T-cell (primary cell): ENCODE measurements around the gene TAS2R43. TPM values are rescaled to one million over a fixed set of nuclear protein-coding genes. Genes with fewer than 3 reads are reported as not detected.
"Not testable (repeated sequence)": the region's sequence is repeated elsewhere in the genome, so short reads cannot be mapped to it uniquely, and the experiment has no call there.

Experiments
- ATAC-seq, 4 experiments: fragments of 200-7000 bp in 3 of 4; fragments of 150-1000 bp in 1 of 4; cut with Tn5 transposase; replicated peaks in 1 of 4; 1 replicate in 3 of 4; 2 replicates in 1 of 4; pipeline ENCODE4 v1.10.0; 2021; ENCODE audit warnings: moderate library complexity in 3 of 4, mild to moderate bottlenecking in 2 of 4, moderate number of reproducible peaks in 1 of 4
- CTCF ChIA-PET, 2 donors: fragments of 300-600 bp; sonication (Branson Sonifier 250); formaldehyde crosslinking; loops; one replicate each; lab custom pipeline; 2022; ENCODE audit warnings: antibody characterized with exemption in 2 of 2; lab: Charles Lee
- POLR2A ChIA-PET, 2 donors: fragments of 300-600 bp; sonication (Branson Sonifier 250); formaldehyde crosslinking; loops; one replicate each; lab custom pipeline; 2022; ENCODE audit warnings: antibody characterized with exemption in 2 of 2; lab: Charles Lee
- DNase-seq, 35 experiments: peaks; one replicate each; pipeline versions ENCODE4 v3.0.0 to v3.0.0-alpha.2; 2013 to 2023
- H3K27ac ChIP-seq: one replicate; pipeline ENCODE4 v1.5.1; 2013; ENCODE audit warnings: low read length
- H3K27me3 ChIP-seq, 2 experiments: replicated peaks in 1 of 2; 1 replicate in 1 of 2; 2 replicates in 1 of 2; pipeline versions ENCODE4 v1.6.1 to v1.7.0; 2013; ENCODE audit warnings: low read length in 1 of 2, mixed read lengths in 1 of 2; ENCODE audit not compliant: control insufficient read depth in 2 of 2, insufficient read depth in 2 of 2; ENCODE audit errors: extremely low read depth in 1 of 2
- H3K36me3 ChIP-seq, 2 donors: 1 replicate in 1 of 2; 2 replicates in 1 of 2; pipeline versions ENCODE4 v1.6.1 to v1.7.0; 2013; ENCODE audit warnings: low read length in 1 of 2; ENCODE audit not compliant: control insufficient read depth in 2 of 2, insufficient read depth in 1 of 2; ENCODE audit errors: extremely low read depth in 1 of 2
- H3K4me1 ChIP-seq, 2 experiments: 1 replicate in 1 of 2; 2 replicates in 1 of 2; pipeline versions ENCODE4 v1.6.1 to v1.7.0; 2013; ENCODE audit warnings: low read length in 2 of 2, mixed read lengths in 1 of 2; ENCODE audit not compliant: insufficient read depth in 2 of 2, control insufficient read depth in 1 of 2; ENCODE audit errors: extremely low read depth in 1 of 2
- H3K4me3 ChIP-seq, 2 donors: 1 replicate in 1 of 2; 2 replicates in 1 of 2; pipeline versions ENCODE4 v1.5.1 to v1.7.0; 2013; ENCODE audit warnings: mild to moderate bottlenecking in 2 of 2, low read length in 1 of 2, moderate library complexity in 1 of 2; ENCODE audit not compliant: control insufficient read depth in 1 of 2; ENCODE audit errors: extremely low read depth in 1 of 2
- H3K9me3 ChIP-seq: 2 replicates; pipeline ENCODE4 v1.7.0; 2013
- H3K27ac Mint-ChIP-seq, 2 donors: one replicate each; pipeline ENCODE4 v1.8.0; 2020 to 2021; ENCODE audit warnings: mild to moderate bottlenecking in 2 of 2, mixed read lengths in 2 of 2
- H3K27me3 Mint-ChIP-seq, 2 donors: one replicate each; pipeline ENCODE4 v1.8.0; 2021 to 2022; ENCODE audit warnings: mixed read lengths in 2 of 2
- H3K36me3 Mint-ChIP-seq: one replicate; pipeline ENCODE4 v1.8.0; 2021; ENCODE audit warnings: mixed read lengths
- H3K4me1 Mint-ChIP-seq, 3 donors: one replicate each; pipeline ENCODE4 v1.8.0; 2020 to 2022; ENCODE audit warnings: mixed read lengths in 3 of 3, mild to moderate bottlenecking in 1 of 3
- H3K4me3 Mint-ChIP-seq, 3 donors: one replicate each; pipeline ENCODE4 v1.8.0; 2020 to 2022; ENCODE audit warnings: mild to moderate bottlenecking in 3 of 3, mixed read lengths in 3 of 3, moderate library complexity in 3 of 3
- H3K9me3 Mint-ChIP-seq, 3 donors: one replicate each; pipeline ENCODE4 v1.8.0; 2020 to 2022; ENCODE audit warnings: mixed read lengths in 3 of 3
- WGBS: methylation state at CpG from one replicate; pipeline ENCODE4 v1.1.5; 2013; ENCODE audit warnings: missing lambda C conversion rate; ENCODE audit not compliant: insufficient coverage; 5-methylcytosine and 5-hydroxymethylcytosine counted together
- total RNA-seq, 35 experiments: library from RNA in 6 of 35; stranded (reverse) in 6 of 35; fragments of 120-200 nt in 1 of 35; gene quantifications; one replicate each; pipeline versions ENCODE4 v1.2.1 to v1.2.4 and lab custom pipeline; 2013 to 2026

TAS2R43 gene
- total RNA-seq, 5 donors from 2014 or later (not counting 1 experiment from before 2014, with no cell fraction given), result 0.35 to 5.2 (median 1.8) TPM

- no peak overlapping the region for H3K27ac Mint-ChIP-seq
- POLR2A ChIA-PET, result no interaction called here
- no peaks in the 10 kb centered on the region for H3K9me3 ChIP-seq
Observed at GRCh38 chr12:11071414-11071813, 20.7 kb downstream of the TAS2R43 start.

GRCh38 chr12:11070999-11071398 is 21.1 kb downstream of the TAS2R43 start:
- Mint-ChIP-seq H3K27me3 (no peaks in the 10 kb centered on the region), H3K9me3 (peaks cover 0 to 3% (median 0%) of the 10 kb centered on the region in 3 donors), H3K27ac (no peak overlapping the region), H3K4me1 (peaks cover 0 to 21% (median 6%) of the 10 kb centered on the region in 3 donors), H3K4me3 (no peak overlapping the region), H3K36me3 (peaks cover 56% of the 10 kb centered on the region)
- ChIA-PET CTCF (no interaction called here), POLR2A (no interaction called here)
- Histone ChIP-seq H3K36me3 (no peaks in the 10 kb centered on the region), H3K9me3 (no peaks in the 10 kb centered on the region), H3K27me3 (no peaks in the 10 kb centered on the region), H3K27ac (no peak overlapping the region), H3K4me1 (peaks cover 0 to 2% of the 10 kb centered on the region in 2 experiments), H3K4me3 (no peak overlapping the region)
- no peak for DNase-seq
- WGBS, result no CpG with 5 or more reads among the region's 1 CpG
- ATAC-seq, result no peak

More at GRCh38 chr12:11071414-11071813, 20.7 kb downstream of the TAS2R43 start:
- ATAC-seq (no peak), DNase-seq (no peak)
- CTCF ChIA-PET, result no interaction called here
- H3K27me3 ChIP-seq, result no peaks in the 10 kb centered on the region
- H3K4me3 Mint-ChIP-seq, result no peak overlapping the region
- H3K36me3 ChIP-seq, result no peaks in the 10 kb centered on the region
- WGBS, result 50% methylated on average over 2 of the region's 4 CpGs
- peaks cover 0 to 2% of the 10 kb centered on the region in 2 experiments for H3K4me1 ChIP-seq
- H3K27ac ChIP-seq, result no peak overlapping the region
- H3K9me3 Mint-ChIP-seq, result peaks cover 0 to 3% (median 0%) of the 10 kb centered on the region in 3 donors
- H3K27me3 Mint-ChIP-seq, result no peaks in the 10 kb centered on the region
- H3K4me3 ChIP-seq, result no peak overlapping the region
- H3K36me3 Mint-ChIP-seq, result peaks cover 56% of the 10 kb centered on the region
- peaks cover 0 to 23% (median 7%) of the 10 kb centered on the region in 3 donors for H3K4me1 Mint-ChIP-seq

- POLR2A ChIA-PET, result no interaction called here
- CTCF ChIA-PET, result interaction anchor here in 1 of 2 donors (0.5 kb wide), 1 partner anchor 756 kb away, joined by 6 read pairs; no protein-coding TSS in a partner anchor
- H3K9me3 Mint-ChIP-seq, result peaks cover 0 to 3% (median 0%) of the 10 kb centered on the region in 3 donors
Observed at GRCh38 chr12:11069854-11070365, 22.2 kb downstream of the TAS2R43 start.

GRCh38 chr12:11067514-11067913 is 24.6 kb downstream of the TAS2R43 start:
- CTCF ChIA-PET, result no interaction called here
- no CpG with 5 or more reads among the region's 2 CpGs for WGBS

More at GRCh38 chr12:11069854-11070365, 22.2 kb downstream of the TAS2R43 start:
- Mint-ChIP-seq H3K4me1 (peaks cover 0 to 19% (median 10%) of the 10 kb centered on the region in 3 donors), H3K36me3 (peaks cover 56% of the 10 kb centered on the region), H3K27ac (no peak overlapping the region), H3K27me3 (no peaks in the 10 kb centered on the region), H3K4me3 (no peak overlapping the region)
- peaks cover 0 to 2% of the 10 kb centered on the region in 2 experiments for H3K4me1 ChIP-seq
- DNase-seq (no peak), ATAC-seq (no peak)
- H3K9me3 ChIP-seq, result no peaks in the 10 kb centered on the region
- H3K27ac ChIP-seq, result no peak overlapping the region
- H3K4me3 ChIP-seq, result no peak overlapping the region
- H3K27me3 ChIP-seq, result no peaks in the 10 kb centered on the region
- no peaks in the 10 kb centered on the region for H3K36me3 ChIP-seq
- 0% methylated on average over 1 of the region's 5 CpGs for WGBS

GRCh38 chr12:11062194-11062593 is 29.9 kb downstream of the TAS2R43 start, which contains the start of gene TAS2R46:
TAS2R46 (minus strand) TSS chr12:11062294; CDS start chr12:11062294, 0 bp downstream.
- H3K27ac Mint-ChIP-seq, H3K4me3 ChIP-seq, H3K9me3 ChIP-seq, H3K4me3 Mint-ChIP-seq, H3K27me3 Mint-ChIP-seq, POLR2A ChIA-PET, H3K4me1 ChIP-seq, CTCF ChIA-PET, H3K36me3 ChIP-seq, H3K9me3 Mint-ChIP-seq, H3K27ac ChIP-seq, H3K27me3 ChIP-seq, DNase-seq, ATAC-seq: not testable (repeated sequence)
- peaks cover 13 to 35% (median 23%) of the 10 kb centered on the region in 3 donors for H3K4me1 Mint-ChIP-seq
- peaks cover 30% of the 10 kb centered on the region for H3K36me3 Mint-ChIP-seq
- no CpG with 5 or more reads among the region's 1 CpG for WGBS

More at GRCh38 chr12:11067514-11067913, 24.6 kb downstream of the TAS2R43 start:
- peaks cover 0 to 2% of the 10 kb centered on the region in 2 experiments for H3K4me1 ChIP-seq
- H3K36me3 ChIP-seq, result no peaks in the 10 kb centered on the region
- no peak overlapping the region for H3K4me3 ChIP-seq
- DNase-seq (no peak), ATAC-seq (no peak)
- Mint-ChIP-seq H3K9me3 (peaks cover 0 to 3% (median 0%) of the 10 kb centered on the region in 3 donors), H3K36me3 (peaks cover 46% of the 10 kb centered on the region), H3K27me3 (no peaks in the 10 kb centered on the region), H3K4me1 (peaks cover 7 to 22% (median 21%) of the 10 kb centered on the region in 3 donors), H3K4me3 (no peak overlapping the region), H3K27ac (no peak overlapping the region)
- H3K27me3 ChIP-seq, result no peaks in the 10 kb centered on the region
- POLR2A ChIA-PET, result no interaction called here
- H3K9me3 ChIP-seq, result no peaks in the 10 kb centered on the region
- no peak overlapping the region for H3K27ac ChIP-seq

GRCh38 chr12:11059784-11060183 is 32.3 kb downstream of the TAS2R43 start:
- Histone ChIP-seq H3K4me3 (no peak overlapping the region), H3K9me3 (no peaks in the 10 kb centered on the region), H3K27ac (no peak overlapping the region), H3K27me3 (no peaks in the 10 kb centered on the region), H3K36me3 (no peaks in the 10 kb centered on the region), H3K4me1 (no peaks in the 10 kb centered on the region)
- Mint-ChIP-seq H3K9me3 (no peaks in the 10 kb centered on the region), H3K27ac (no peak overlapping the region), H3K27me3 (no peaks in the 10 kb centered on the region), H3K36me3 (peaks cover 38% of the 10 kb centered on the region), H3K4me1 (peaks cover 13 to 27% (median 20%) of the 10 kb centered on the region in 3 donors), H3K4me3 (no peak overlapping the region)
- ChIA-PET CTCF (no interaction called here), POLR2A (no interaction called here)
- no peak for ATAC-seq
- DNase-seq, result no peak
